GM12872 (cell line): ENCODE data around the gene SLCO3A1.

Experiments
- TF ChIP-seq, protein P1 (sequence below): IDR thresholded peaks from 3 replicates; pipeline ENCODE4 v1.5.1; 2011; ENCODE audit warnings: low read depth, mild to moderate bottlenecking, low read length, moderate library complexity; ENCODE audit not compliant: insufficient read depth

Gene SLCO3A1

DNA sequence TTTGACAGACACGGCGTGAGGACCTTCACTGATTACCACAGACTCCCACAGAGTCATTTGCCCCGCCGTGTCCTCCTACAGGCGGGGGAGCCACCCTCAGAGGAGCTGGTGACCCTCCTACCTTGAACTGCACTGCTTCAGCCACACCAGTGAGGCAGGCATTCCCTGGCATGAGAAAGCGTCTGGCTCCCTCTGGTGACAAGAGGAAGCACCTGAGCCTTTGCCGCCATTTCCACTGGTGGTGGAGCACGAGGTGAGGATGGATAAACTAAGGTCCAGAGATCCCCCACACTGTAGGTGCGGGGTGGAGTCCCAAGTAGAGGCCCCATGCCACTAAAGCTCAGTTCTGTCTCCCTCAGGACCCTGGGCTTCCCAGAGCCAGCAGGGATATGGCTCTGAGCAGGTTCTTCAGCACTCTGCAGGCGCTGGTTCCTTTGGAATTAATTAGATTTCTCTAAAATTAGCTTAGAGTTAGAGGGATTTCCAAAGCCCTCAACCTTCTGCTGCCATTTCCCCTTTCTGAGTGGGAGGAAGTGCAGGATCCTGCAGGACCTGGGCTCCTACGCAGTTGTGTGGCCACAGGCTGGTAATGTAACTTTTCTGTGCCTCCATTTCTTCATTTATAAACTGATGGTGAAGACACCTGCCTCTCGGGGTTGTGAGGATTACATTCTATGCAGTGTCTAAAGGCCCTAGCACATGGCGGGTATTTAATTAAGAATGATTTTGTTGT lies 224.0 kb downstream of the SLCO3A1 start:
- TF ChIP-seq, protein P1, sequence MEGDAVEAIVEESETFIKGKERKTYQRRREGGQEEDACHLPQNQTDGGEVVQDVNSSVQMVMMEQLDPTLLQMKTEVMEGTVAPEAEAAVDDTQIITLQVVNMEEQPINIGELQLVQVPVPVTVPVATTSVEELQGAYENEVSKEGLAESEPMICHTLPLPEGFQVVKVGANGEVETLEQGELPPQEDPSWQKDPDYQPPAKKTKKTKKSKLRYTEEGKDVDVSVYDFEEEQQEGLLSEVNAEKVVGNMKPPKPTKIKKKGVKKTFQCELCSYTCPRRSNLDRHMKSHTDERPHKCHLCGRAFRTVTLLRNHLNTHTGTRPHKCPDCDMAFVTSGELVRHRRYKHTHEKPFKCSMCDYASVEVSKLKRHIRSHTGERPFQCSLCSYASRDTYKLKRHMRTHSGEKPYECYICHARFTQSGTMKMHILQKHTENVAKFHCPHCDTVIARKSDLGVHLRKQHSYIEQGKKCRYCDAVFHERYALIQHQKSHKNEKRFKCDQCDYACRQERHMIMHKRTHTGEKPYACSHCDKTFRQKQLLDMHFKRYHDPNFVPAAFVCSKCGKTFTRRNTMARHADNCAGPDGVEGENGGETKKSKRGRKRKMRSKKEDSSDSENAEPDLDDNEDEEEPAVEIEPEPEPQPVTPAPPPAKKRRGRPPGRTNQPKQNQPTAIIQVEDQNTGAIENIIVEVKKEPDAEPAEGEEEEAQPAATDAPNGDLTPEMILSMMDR, result peak; percentile 76

DNA sequence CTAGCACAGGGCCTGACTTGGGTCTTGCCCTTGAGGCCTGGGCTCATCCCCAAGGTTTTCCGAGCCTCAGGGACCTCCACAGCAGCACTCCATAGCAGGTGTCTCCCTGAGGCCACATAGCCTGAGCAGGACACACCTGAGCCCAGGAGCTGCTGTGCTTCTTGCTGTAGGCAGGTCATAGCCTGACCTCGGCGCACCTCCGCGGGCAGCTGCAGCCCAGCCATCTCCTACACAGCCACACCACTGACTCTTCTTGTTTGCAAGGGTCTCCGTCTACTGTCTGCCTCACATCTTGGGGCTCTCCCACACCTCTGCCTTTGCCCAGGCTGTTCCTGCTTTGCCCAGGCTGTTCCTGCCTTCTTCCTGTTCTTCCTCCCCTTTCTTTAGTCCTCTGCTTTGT lies 224.8 kb downstream of the SLCO3A1 start:
- TF ChIP-seq, protein P1, result no peak

DNA sequence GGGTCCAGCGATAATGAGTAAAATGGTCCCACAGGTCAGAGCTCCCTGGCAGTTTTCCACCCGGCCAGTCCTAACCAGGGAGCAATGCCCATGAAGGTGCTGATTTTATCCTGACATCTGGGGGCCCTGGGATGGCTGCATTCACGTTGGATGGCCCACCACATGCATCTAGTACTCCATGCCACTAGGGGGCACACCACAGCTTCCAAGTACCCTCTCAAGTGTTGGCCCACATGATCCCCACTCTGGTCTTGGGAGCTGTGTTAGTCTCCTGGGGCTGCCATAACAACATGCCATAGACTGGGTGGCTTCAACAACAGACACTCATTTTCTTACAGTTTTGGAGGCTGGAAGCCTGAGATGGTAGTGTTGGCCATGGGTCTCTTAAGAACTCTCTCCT lies 225.5 kb downstream of the SLCO3A1 start:
- TF ChIP-seq, protein P1, result peak; percentile 63

DNA sequence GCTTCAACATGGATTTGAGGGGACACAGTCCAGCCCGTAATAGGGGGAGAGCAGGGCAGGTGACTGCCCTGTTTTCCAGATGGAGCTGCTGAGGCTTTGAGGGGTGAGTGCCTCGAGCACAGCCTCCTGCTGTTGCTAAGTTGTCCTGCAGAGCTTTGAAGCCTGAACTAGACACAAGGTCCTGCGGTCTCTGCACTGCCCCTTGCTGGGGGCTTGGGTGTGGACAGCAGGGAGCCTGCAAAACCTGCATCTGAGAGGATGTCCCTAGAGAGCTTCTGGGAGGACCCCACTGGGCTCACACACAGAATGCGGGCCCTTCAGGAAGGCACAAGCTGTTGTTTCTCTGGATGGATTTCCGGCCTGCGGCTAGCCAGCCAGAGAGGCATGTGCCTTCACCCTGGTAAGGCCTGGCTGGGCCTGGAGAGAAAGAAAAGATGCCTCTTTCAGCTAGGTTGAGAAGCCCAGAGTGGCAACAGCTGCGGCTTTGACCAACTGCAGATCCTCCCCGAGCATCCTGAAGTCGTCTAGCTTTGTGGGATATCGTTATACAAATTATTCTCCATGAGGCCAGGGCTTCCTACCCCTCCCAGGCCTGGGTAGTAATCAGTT lies 226.2 kb downstream of the SLCO3A1 start:
- TF ChIP-seq, protein P1, result no peak

DNA sequence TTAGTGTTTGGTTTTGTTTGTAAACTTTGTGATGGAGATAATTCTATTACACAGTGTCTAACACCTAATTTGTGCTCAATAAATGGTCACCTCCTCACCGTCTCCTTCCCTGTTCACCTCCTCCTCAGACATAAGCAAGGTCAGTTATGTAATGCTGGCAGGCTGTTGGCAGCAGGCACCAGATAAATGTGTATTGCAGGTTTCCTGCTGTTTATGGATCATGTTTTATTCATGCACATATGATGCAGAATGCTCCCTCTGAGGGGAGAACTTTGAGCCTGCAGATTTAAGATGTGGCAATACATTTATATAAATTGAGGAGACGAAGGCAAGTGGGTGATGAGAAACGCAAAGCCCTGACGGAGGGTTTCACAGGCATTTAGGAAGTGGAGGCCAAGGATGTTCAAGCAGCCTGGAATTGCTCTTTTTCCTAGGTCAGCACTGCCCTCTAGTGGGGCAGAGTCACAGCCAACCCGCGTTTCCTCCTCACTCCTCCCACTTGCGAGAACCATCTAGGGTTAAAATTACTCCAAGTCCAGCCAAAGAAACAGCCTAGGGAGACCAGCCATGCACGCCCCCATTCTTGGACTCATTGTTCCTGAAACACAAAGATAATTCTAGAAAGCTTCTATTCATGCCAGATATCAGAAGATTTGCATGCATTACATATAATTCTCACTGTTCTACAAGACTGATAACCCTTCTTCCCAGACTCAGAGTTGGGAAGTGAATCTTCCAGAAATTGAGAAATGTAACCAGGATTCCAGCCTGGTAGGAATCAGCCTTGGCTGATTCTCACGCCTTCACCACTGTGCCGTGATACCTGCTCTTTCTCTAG lies 228.7 kb downstream of the SLCO3A1 start:
- TF ChIP-seq, protein P1, result peak; percentile 89

DNA sequence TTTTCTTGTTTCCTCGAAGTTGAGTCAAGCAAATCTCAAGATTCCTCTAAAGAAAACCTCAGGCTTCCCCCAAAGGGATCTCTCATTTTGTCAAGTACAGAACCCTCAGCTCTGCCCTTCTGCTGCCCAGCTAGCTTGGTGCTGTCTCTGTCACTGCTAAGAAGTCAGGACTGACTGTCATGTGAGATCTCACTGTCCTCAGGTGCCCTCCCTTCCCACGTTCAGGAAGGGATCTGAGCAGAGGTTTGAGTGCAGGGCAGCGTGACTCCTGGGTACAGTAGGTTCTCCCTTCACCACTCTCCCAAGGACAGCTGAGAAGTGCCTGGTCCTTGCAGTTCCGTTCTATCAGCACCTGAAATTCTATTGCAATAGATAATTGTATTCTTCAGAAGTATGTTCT lies 229.7 kb downstream of the SLCO3A1 start:
- TF ChIP-seq, protein P1, result no peak

DNA sequence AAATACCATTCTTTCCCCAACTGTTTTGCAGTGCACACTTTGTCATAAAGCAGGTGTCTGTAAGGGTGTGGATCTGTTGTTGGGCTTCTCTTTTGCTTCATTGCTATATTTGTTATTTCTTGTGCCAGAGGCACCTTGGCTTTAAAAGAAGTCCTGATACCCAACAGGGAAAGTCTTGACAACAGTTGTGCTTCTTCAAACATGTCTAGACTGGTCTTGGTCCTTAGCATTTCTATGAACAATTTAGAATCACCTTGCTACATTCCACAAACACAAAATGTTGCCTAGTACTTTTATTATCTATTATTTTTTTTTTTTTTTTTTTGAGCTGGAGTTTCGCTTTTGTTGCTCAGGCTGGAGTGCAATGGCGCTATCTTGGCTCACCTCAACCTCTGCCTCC lies 233.7 kb downstream of the SLCO3A1 start:
- TF ChIP-seq, protein P1, result no peak
